Measurements from ENCODE around the gene PRMT1.

PRMT1 gene

DNA sequence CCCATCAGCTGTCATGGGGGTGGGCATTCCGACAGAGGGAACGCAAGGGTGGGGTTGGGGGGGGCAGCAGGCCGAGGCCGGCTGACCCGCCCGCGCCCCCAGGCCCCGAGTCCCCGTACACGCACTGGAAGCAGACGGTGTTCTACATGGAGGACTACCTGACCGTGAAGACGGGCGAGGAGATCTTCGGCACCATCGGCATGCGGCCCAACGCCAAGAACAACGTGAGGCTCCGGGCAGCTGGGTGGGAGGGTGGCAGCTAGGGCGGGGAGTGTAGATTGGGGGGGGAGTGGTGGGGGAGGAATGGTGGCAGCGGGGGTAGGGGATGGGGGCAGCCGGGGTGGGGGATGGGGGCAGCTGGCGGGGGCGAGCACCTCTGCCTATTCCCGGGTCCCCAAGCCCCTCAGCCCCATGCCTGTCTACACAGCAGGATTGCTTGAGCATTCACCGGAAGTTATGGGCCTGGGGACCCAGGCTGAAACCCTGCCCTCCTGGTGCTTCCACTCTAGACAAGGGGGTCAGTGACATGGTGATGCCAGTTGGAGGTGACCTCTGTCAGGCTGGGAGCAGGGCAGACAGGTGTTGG is 9.5 kb downstream of the PRMT1 start:
- Histone ChIP-seq H3K27ac (no peak overlapping the region), H3K9ac (no peak overlapping the region), H3K9me3 (ENCODE audit: control insufficient read depth, low read length) (no peaks in the 10 kb centered on the region), H3K4me2 (ENCODE audit: low read length) (no peak overlapping the region), H3K79me2 (peaks cover 5% of the 10 kb centered on the region), H3K4me1 (peaks cover 2% of the 10 kb centered on the region), H3K27me3 (ENCODE audit: control insufficient read depth, insufficient read depth, low read length) (no peaks in the 10 kb centered on the region), H3K36me3 (ENCODE audit: control insufficient read depth, insufficient read depth, low read length) (no peaks in the 10 kb centered on the region), H2AFZ (no peak overlapping the region), H3K4me3 (ENCODE audit: low read depth, low read length) (no peak overlapping the region)
- TF ChIP-seq, protein P1, sequence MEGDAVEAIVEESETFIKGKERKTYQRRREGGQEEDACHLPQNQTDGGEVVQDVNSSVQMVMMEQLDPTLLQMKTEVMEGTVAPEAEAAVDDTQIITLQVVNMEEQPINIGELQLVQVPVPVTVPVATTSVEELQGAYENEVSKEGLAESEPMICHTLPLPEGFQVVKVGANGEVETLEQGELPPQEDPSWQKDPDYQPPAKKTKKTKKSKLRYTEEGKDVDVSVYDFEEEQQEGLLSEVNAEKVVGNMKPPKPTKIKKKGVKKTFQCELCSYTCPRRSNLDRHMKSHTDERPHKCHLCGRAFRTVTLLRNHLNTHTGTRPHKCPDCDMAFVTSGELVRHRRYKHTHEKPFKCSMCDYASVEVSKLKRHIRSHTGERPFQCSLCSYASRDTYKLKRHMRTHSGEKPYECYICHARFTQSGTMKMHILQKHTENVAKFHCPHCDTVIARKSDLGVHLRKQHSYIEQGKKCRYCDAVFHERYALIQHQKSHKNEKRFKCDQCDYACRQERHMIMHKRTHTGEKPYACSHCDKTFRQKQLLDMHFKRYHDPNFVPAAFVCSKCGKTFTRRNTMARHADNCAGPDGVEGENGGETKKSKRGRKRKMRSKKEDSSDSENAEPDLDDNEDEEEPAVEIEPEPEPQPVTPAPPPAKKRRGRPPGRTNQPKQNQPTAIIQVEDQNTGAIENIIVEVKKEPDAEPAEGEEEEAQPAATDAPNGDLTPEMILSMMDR (IDR thresholded peaks at IDR 0.05), result no peak

DNA sequence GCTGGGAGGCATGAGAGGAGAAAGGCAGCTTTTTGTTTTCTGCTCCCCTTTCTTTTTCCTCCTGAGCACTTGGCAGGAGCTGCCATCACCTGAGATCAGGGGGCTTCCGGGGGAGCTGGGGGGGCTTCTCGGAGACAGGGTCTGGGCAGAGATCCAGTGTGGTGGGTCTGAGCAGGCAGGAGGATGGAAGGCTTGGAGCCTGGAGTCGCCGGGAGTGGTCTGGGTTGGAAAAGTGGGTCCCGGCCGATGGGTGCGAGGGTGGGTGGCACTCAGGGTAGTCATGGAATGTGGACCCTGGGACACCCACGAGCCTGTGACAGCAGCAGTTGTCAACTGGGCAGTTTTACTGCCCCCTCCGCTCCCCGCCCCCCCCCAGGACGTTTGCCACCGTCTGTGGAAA is 10.1 kb downstream of the PRMT1 start:
- no peak overlapping the region for H2AFZ ChIP-seq
- no peaks in the 10 kb centered on the region for H3K36me3 ChIP-seq (ENCODE audit: control insufficient read depth, insufficient read depth, low read length)
- H3K27ac ChIP-seq, result no peak overlapping the region
- no peaks in the 10 kb centered on the region for H3K9me3 ChIP-seq (ENCODE audit: control insufficient read depth, low read length)
- no peak overlapping the region for H3K4me2 ChIP-seq (ENCODE audit: low read length)
- no peak overlapping the region for H3K9ac ChIP-seq
- peaks cover under 1% of the 10 kb centered on the region for H3K79me2 ChIP-seq
- H3K27me3 ChIP-seq (ENCODE audit: control insufficient read depth, insufficient read depth, low read length), result no peaks in the 10 kb centered on the region
- TF ChIP-seq, protein P1 (IDR thresholded peaks at IDR 0.05), result no peak
- peaks cover 2% of the 10 kb centered on the region for H3K4me1 ChIP-seq
- no peak overlapping the region for H3K4me3 ChIP-seq (ENCODE audit: low read depth, low read length)

DNA sequence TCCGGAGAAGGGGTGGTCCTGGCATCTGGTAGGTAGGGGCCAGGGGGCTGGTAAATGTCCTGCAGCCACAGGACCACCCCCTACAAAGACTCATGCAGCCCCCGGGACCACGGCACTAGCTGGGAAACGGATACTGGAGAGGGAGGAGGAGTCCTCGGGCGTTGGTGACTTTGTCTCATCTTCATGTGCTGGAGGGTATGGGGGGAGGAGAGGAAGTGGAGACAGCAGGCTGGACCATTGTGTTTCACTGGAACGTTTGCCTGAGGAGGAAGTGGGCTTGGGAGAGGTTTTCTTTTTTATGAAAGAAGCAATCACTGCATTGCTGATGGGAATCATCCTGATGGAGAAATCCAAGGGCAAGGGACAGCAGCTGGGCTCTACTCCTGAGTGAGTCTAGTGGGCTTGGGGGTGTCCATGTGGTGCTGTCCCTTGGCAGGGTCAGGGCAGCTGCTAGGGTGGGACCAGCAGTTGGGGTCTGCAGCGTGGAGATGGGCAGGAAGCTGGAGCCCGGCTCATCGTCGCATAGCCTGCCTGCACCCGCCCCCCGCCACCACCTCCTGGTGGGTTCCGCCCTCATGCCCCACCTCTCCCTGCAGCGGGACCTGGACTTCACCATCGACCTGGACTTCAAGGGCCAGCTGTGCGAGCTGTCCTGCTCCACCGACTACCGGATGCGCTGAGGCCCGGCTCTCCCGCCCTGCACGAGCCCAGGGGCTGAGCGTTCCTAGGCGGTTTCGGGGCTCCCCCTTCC is 10.7 kb downstream of the PRMT1 start:
- Histone ChIP-seq H3K4me2 (ENCODE audit: low read length) (no peak overlapping the region), H3K27me3 (ENCODE audit: control insufficient read depth, insufficient read depth, low read length) (no peaks in the 10 kb centered on the region), H3K36me3 (ENCODE audit: control insufficient read depth, insufficient read depth, low read length) (no peaks in the 10 kb centered on the region), H3K4me3 (ENCODE audit: low read depth, low read length) (no peak overlapping the region), H3K27ac (peak overlapping the region; percentile 24), H3K9me3 (ENCODE audit: control insufficient read depth, low read length) (no peaks in the 10 kb centered on the region), H3K79me2 (no peaks in the 10 kb centered on the region), H3K4me1 (peaks cover 2% of the 10 kb centered on the region), H2AFZ (no peak overlapping the region), H3K9ac (no peak overlapping the region)
- TF ChIP-seq, protein P1 (IDR thresholded peaks at IDR 0.05), result no peak

DNA sequence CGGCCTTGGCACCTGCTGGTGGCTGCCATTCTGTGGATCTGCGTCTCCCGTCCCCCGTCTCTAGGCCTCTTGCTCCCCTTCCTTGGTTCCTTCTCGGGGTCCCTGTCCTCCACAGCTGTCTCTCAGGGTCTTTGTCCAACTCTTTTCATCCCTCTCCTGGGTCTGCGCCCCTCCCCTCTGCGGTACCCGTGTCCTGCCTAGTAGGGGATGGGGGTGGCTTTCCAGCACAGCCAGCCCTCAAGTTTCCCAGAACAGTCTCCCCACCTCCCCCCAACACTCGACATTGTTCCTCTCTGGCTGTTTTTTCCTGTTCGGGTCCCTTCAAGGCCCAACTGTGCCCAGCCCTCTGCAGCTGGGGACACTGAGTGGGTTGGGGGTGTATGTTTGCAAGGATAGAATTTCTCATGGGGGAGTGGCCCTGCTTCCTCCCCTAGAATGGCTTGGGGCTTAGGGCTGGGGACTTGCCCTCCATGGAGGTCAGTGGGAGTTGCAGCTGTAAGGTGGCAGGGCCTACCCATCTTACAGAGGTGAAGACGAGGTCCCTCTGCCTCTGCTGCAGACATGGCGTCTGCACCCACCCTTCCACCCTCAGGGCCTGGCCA is 11.6 kb downstream of the PRMT1 start:
- peak overlapping the region; percentile 24 for H3K27ac ChIP-seq
- H3K4me3 ChIP-seq (ENCODE audit: low read depth, low read length), result no peak overlapping the region
- H3K27me3 ChIP-seq (ENCODE audit: control insufficient read depth, insufficient read depth, low read length), result no peaks in the 10 kb centered on the region
- TF ChIP-seq, protein P1 (IDR thresholded peaks at IDR 0.05), result no peak
- H3K36me3 ChIP-seq (ENCODE audit: control insufficient read depth, insufficient read depth, low read length), result no peaks in the 10 kb centered on the region
- no peak overlapping the region for H3K4me2 ChIP-seq (ENCODE audit: low read length)
- H3K79me2 ChIP-seq, result no peaks in the 10 kb centered on the region
- no peak overlapping the region for H3K9ac ChIP-seq
- H3K9me3 ChIP-seq (ENCODE audit: control insufficient read depth, low read length), result no peaks in the 10 kb centered on the region
- peaks cover 2% of the 10 kb centered on the region for H3K4me1 ChIP-seq
- H2AFZ ChIP-seq, result no peak overlapping the region
